ENCODE measurements around the gene PAQR7.

DNA sequence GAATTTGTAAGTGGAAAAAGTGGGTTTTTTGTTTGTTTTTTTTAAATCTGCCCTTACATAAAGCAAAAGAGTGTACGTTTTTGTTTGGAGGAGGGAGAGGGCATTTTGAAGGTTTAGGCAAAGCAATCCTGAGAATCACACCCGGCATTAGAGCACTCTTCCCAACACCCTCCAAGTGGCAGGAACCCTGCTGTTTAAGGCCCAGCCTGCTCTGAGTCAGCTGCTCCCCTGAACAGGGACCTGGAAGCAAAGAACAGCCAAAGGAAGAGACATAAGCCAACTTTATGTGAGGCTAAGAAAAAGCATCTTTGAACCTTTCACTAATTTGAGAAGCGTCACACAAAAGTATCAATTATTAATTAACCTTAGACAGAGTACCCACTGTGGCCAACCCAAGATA lies 38.8 kb downstream of the PAQR7 start:
- no peak for TF ChIP-seq EZH2 (IDR thresholded peaks at IDR 0.05; ENCODE audit: low read depth, unreplicated experiment)
- TF ChIP-seq CTCF (conservative IDR thresholded peaks at IDR 0.05; ENCODE audit: low read depth in 2 of 2), result no peak
- TF ChIP-seq EZH2phosphoT487 (IDR thresholded peaks at IDR 0.05; ENCODE audit: unreplicated experiment), result no peak
- no peak for TF ChIP-seq POLR2AphosphoS5 (IDR thresholded peaks at IDR 0.05; ENCODE audit: low read depth)
- no peak for TF ChIP-seq ZNF114 (CRISPR knock-in tag; IDR thresholded peaks at IDR 0.05)

Data from GM23338 (cell line).